ENCODE data around the gene DNAJC17. TPM values are rescaled to one million over a fixed set of nuclear protein-coding genes. Genes with fewer than 3 reads are reported as not detected.

The DNAJC17 gene
- 52.5 TPM for polyA plus RNA-seq (2013, experiment 1 of 2)
- 49.3 TPM for polyA plus RNA-seq (2013, experiment 2 of 2)

GRCh38 chr15:40807028-40807887 is at the start of gene DNAJC17, which contains the start of gene ZFYVE19:
DNAJC17 (minus strand) TSS chr15:40807473; CDS start chr15:40807446, 27 bp downstream.
ZFYVE19 (plus strand) TSS chr15:40807089; CDS start chr15:40807590, 501 bp downstream.
- Histone ChIP-seq H3K23ac (ENCODE audit: low read length) (no peak within 1 kb of the TSS), H4K5ac (ENCODE audit: low read length) (no peak within 1 kb of the TSS), H2BK120ac (ENCODE audit: low read depth, low read length) (no peak within 1 kb of the TSS), H3K18ac (ENCODE audit: low read length) (peak within 1 kb of the TSS; percentile 62), H3K4me3 (ENCODE audit: low read length) (peak within 1 kb of the TSS; percentile 80), H3K4me2 (ENCODE audit: low read length) (peak within 1 kb of the TSS; percentile 84), H2BK5ac (ENCODE audit: low read length) (peak within 1 kb of the TSS; percentile 36), H2BK15ac (replicated peaks; ENCODE audit: low read depth) (no peak within 1 kb of the TSS), H4K8ac (ENCODE audit: low read depth, low read length) (no peak within 1 kb of the TSS), H2AK5ac (ENCODE audit: low read length) (no peak within 1 kb of the TSS), H3K79me2 (ENCODE audit: control insufficient read depth, insufficient read depth, low read length) (no peaks in the 10 kb centered on the region), H3K56ac (ENCODE audit: low read length) (peak within 1 kb of the TSS; percentile 98), H3K27ac (ENCODE audit: low read depth, low read length) (peak within 1 kb of the TSS; percentile 10), H3K4me1 (ENCODE audit: control insufficient read depth, low read depth, low read length) (no peaks in the 10 kb centered on the region), H3K9ac (ENCODE audit: low read length) (peak within 1 kb of the TSS; percentile 84), H3K27me3 (ENCODE audit: insufficient read depth, low read length, poor library complexity) (no peaks in the 10 kb centered on the region), H3K4ac (ENCODE audit: low read depth, low read length) (peak within 1 kb of the TSS; percentile 44), H3K36me3 (ENCODE audit: control insufficient read depth, insufficient read depth, low read length) (no peaks in the 10 kb centered on the region), H3K79me1 (ENCODE audit: low read length) (no peaks in the 10 kb centered on the region)
- no CpG with 5 or more reads among the region's 64 CpGs for WGBS (ENCODE audit: extremely low coverage, insufficient coverage, low lambda C conversion rate)
- DNase-seq, result peak; percentile 99

- H3K27ac ChIP-seq (ENCODE audit: low read depth, low read length), result no peak overlapping the region
Observed at GRCh38 chr15:40856746-40857145, 49.5 kb upstream of the DNAJC17 start.

GRCh38 chr15:40855706-40856234 is 48.5 kb upstream of the DNAJC17 start:
- no peak overlapping the region for H3K27ac ChIP-seq (ENCODE audit: low read depth, low read length)
- no peaks in the 10 kb centered on the region for H3K79me2 ChIP-seq (ENCODE audit: control insufficient read depth, insufficient read depth, low read length)
- H2BK5ac ChIP-seq (ENCODE audit: low read length), result no peak overlapping the region
- H3K4ac ChIP-seq (ENCODE audit: low read depth, low read length), result no peak overlapping the region
- H3K4me2 ChIP-seq (ENCODE audit: low read length), result no peak overlapping the region
- no peak overlapping the region for H3K4me3 ChIP-seq (ENCODE audit: low read length)
- no peaks in the 10 kb centered on the region for H3K27me3 ChIP-seq (ENCODE audit: insufficient read depth, low read length, poor library complexity)
- H2BK15ac ChIP-seq (replicated peaks; ENCODE audit: low read depth), result no peak overlapping the region
- H2BK120ac ChIP-seq (ENCODE audit: low read depth, low read length), result no peak overlapping the region
- H3K18ac ChIP-seq (ENCODE audit: low read length), result no peak overlapping the region
- no peak overlapping the region for H4K8ac ChIP-seq (ENCODE audit: low read depth, low read length)
- H2AK5ac ChIP-seq (ENCODE audit: low read length), result no peak overlapping the region
- no CpG with 5 or more reads among the region's 13 CpGs for WGBS (ENCODE audit: extremely low coverage, insufficient coverage, low lambda C conversion rate)
- peaks cover 8% of the 10 kb centered on the region for H3K36me3 ChIP-seq (ENCODE audit: control insufficient read depth, insufficient read depth, low read length)
- H4K5ac ChIP-seq (ENCODE audit: low read length), result no peak overlapping the region
- H3K23ac ChIP-seq (ENCODE audit: low read length), result no peak overlapping the region
- H3K79me1 ChIP-seq (ENCODE audit: low read length), result no peaks in the 10 kb centered on the region
- no peaks in the 10 kb centered on the region for H3K4me1 ChIP-seq (ENCODE audit: control insufficient read depth, low read depth, low read length)
- DNase-seq, result no peak
- no peak overlapping the region for H3K56ac ChIP-seq (ENCODE audit: low read length)
- H3K9ac ChIP-seq (ENCODE audit: low read length), result no peak overlapping the region

More at GRCh38 chr15:40856746-40857145, 49.5 kb upstream of the DNAJC17 start:
- Histone ChIP-seq H3K4me1 (ENCODE audit: control insufficient read depth, low read depth, low read length) (no peaks in the 10 kb centered on the region), H3K9ac (ENCODE audit: low read length) (no peak overlapping the region), H3K79me2 (ENCODE audit: control insufficient read depth, insufficient read depth, low read length) (no peaks in the 10 kb centered on the region), H3K4me3 (ENCODE audit: low read length) (no peak overlapping the region), H2AK5ac (ENCODE audit: low read length) (no peak overlapping the region), H3K56ac (ENCODE audit: low read length) (no peak overlapping the region), H4K8ac (ENCODE audit: low read depth, low read length) (no peak overlapping the region), H3K79me1 (ENCODE audit: low read length) (no peaks in the 10 kb centered on the region), H3K27me3 (ENCODE audit: insufficient read depth, low read length, poor library complexity) (no peaks in the 10 kb centered on the region), H3K36me3 (ENCODE audit: control insufficient read depth, insufficient read depth, low read length) (peaks cover 8% of the 10 kb centered on the region), H2BK15ac (replicated peaks; ENCODE audit: low read depth) (no peak overlapping the region), H2BK120ac (ENCODE audit: low read depth, low read length) (no peak overlapping the region), H3K23ac (ENCODE audit: low read length) (no peak overlapping the region), H4K5ac (ENCODE audit: low read length) (no peak overlapping the region), H2BK5ac (ENCODE audit: low read length) (no peak overlapping the region), H3K18ac (ENCODE audit: low read length) (no peak overlapping the region), H3K4me2 (ENCODE audit: low read length) (no peak overlapping the region), H3K4ac (ENCODE audit: low read depth, low read length) (no peak overlapping the region)
- no CpG with 5 or more reads among the region's 8 CpGs for WGBS (ENCODE audit: extremely low coverage, insufficient coverage, low lambda C conversion rate)
- DNase-seq, result no peak

GRCh38 chr15:40854161-40854560 is 46.9 kb upstream of the DNAJC17 start:
- Histone ChIP-seq H3K27ac (ENCODE audit: low read depth, low read length) (no peak overlapping the region), H3K4me1 (ENCODE audit: control insufficient read depth, low read depth, low read length) (no peaks in the 10 kb centered on the region), H3K4ac (ENCODE audit: low read depth, low read length) (no peak overlapping the region), H3K4me3 (ENCODE audit: low read length) (no peak overlapping the region), H3K4me2 (ENCODE audit: low read length) (no peak overlapping the region), H3K79me1 (ENCODE audit: low read length) (peaks cover 1% of the 10 kb centered on the region), H3K9ac (ENCODE audit: low read length) (no peak overlapping the region), H3K23ac (ENCODE audit: low read length) (no peak overlapping the region), H3K56ac (ENCODE audit: low read length) (no peak overlapping the region), H2AK5ac (ENCODE audit: low read length) (no peak overlapping the region), H2BK120ac (ENCODE audit: low read depth, low read length) (no peak overlapping the region), H3K36me3 (ENCODE audit: control insufficient read depth, insufficient read depth, low read length) (peaks cover 8% of the 10 kb centered on the region), H2BK5ac (ENCODE audit: low read length) (no peak overlapping the region), H4K5ac (ENCODE audit: low read length) (no peak overlapping the region), H4K8ac (ENCODE audit: low read depth, low read length) (no peak overlapping the region), H2BK15ac (replicated peaks; ENCODE audit: low read depth) (no peak overlapping the region), H3K79me2 (ENCODE audit: control insufficient read depth, insufficient read depth, low read length) (peaks cover 1% of the 10 kb centered on the region), H3K18ac (ENCODE audit: low read length) (no peak overlapping the region), H3K27me3 (ENCODE audit: insufficient read depth, low read length, poor library complexity) (no peaks in the 10 kb centered on the region)
- no CpG with 5 or more reads among the region's 10 CpGs for WGBS (ENCODE audit: extremely low coverage, insufficient coverage, low lambda C conversion rate)
- DNase-seq, result no peak

- H3K9ac ChIP-seq (ENCODE audit: low read length), result no peak overlapping the region
- no peak overlapping the region for H3K23ac ChIP-seq (ENCODE audit: low read length)
- no peak overlapping the region for H3K27ac ChIP-seq (ENCODE audit: low read depth, low read length)
- no peak overlapping the region for H3K56ac ChIP-seq (ENCODE audit: low read length)
- H4K5ac ChIP-seq (ENCODE audit: low read length), result no peak overlapping the region
- H3K4me1 ChIP-seq (ENCODE audit: control insufficient read depth, low read depth, low read length), result no peaks in the 10 kb centered on the region
- no peak overlapping the region for H3K4ac ChIP-seq (ENCODE audit: low read depth, low read length)
- H3K36me3 ChIP-seq (ENCODE audit: control insufficient read depth, insufficient read depth, low read length), result peaks cover 8% of the 10 kb centered on the region
- H3K18ac ChIP-seq (ENCODE audit: low read length), result no peak overlapping the region
- H3K79me1 ChIP-seq (ENCODE audit: low read length), result peaks cover 1% of the 10 kb centered on the region
- DNase-seq, result no peak
- H2BK120ac ChIP-seq (ENCODE audit: low read depth, low read length), result no peak overlapping the region
- no peak overlapping the region for H2BK15ac ChIP-seq (replicated peaks; ENCODE audit: low read depth)
- no peak overlapping the region for H3K4me3 ChIP-seq (ENCODE audit: low read length)
- H3K4me2 ChIP-seq (ENCODE audit: low read length), result no peak overlapping the region
- H2BK5ac ChIP-seq (ENCODE audit: low read length), result no peak overlapping the region
- no CpG with 5 or more reads among the region's 16 CpGs for WGBS (ENCODE audit: extremely low coverage, insufficient coverage, low lambda C conversion rate)
- no peaks in the 10 kb centered on the region for H3K27me3 ChIP-seq (ENCODE audit: insufficient read depth, low read length, poor library complexity)
- peaks cover 2% of the 10 kb centered on the region for H3K79me2 ChIP-seq (ENCODE audit: control insufficient read depth, insufficient read depth, low read length)
- H2AK5ac ChIP-seq (ENCODE audit: low read length), result no peak overlapping the region
- no peak overlapping the region for H4K8ac ChIP-seq (ENCODE audit: low read depth, low read length)
Observed at GRCh38 chr15:40853241-40853890, 46.1 kb upstream of the DNAJC17 start.

Data from mesendoderm (in vitro differentiated cells).